ENCODE results near the gene MICAL2.

The MICAL2 gene

DNA sequence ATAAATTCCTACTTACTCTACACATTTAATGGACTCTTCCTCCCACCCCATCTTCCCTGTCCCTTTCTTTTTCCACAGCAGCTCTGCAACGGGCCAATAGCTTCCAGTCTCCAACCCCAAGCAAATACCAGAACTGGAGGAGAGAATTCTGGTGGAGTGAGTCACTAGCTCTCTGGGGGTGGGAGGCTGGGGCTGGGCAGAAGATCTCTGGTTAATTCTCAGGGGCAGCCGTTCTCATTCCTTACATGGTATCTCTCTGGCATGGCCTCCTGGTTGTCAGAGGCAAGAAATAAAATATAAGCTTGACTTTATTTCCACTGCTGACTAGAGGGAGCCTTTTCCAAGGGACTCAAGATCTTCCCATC lies 176.6 kb downstream of the MICAL2 start:
- DNase-seq (ENCODE audit: low read depth in 2 of 2): no peak

DNA sequence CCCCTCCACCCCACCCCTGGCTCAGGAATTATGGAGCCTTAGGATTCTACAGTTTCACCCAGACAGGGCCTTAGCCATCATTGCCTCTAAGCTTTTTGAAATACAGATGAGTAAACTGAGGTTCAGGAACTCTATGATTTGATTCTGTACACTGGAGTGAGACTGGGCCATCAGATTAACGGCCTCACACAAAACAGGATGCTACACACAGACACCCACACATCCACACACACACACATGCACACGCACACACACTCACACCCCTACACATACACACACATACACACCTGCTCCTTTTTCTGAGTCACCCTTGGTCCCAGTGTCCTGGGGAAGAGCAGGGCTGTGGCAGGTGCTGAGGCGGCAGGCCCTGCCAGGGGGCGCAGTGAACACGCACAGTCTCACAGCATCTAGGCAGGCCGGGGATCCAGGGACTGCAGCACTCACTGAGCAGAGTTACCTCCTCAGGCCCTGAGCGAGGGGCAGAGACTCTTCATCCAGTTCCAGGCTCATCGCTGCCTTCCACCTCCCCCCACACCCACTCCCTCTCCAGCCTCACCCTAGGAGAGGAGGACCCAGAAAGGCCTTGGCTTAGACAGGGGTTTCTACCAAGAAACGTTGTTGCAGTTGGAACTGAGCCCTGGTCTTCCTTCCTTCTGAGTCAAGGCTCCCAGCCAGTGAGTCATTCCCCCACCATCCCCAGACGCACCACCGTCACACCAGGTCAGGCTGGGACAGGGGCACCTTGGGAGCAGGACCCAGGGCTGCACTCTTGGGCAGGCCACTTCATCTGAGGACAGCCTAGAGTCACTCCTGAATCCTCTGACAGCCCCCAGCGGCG lies 177.2 kb downstream of the MICAL2 start:
- no peak for DNase-seq (ENCODE audit: low read depth in 2 of 2)

GRCh38 chr11:12288212-12288930 lies 178.0 kb downstream of the MICAL2 start:
- peak; percentile 18 to 22 for DNase-seq (ENCODE audit: low read depth in 2 of 2)

DNA sequence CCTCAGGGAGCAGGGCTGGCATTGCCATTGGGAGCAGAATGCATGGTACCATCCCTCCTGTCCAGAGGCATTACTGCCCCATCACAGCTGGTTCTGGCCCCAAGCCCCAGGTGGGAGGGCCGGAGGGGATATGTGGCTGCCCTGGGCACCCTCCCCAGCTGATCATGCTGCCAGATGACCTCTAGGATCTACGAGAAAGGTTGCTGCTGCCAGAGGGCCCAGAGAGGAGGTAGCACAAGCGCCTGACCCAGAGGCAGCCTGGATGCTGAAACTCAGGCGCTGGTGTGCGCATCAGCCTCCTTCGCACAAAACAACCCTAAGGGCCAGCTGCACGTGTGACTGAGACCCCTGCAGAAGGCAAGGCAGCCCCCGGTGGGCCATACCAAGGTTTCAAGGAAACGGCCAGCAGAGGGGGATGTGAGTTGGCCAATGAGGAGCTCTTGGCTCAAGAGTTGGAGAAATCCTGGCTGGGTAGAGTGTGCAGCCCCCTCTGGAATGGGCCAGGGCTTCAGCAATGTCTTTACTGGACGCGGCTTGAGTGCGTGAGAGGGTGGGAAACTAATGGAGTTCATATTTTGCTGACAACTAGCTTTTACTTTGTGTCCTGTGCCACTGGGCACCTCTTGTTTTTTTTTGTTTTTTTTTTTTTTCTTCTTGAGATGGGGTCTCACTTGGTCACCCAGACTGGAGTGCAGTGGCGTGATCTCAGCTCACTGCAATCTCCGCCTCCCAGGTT lies 178.7 kb downstream of the MICAL2 start:
- DNase-seq (ENCODE audit: low read depth in 2 of 2): no peak

DNA sequence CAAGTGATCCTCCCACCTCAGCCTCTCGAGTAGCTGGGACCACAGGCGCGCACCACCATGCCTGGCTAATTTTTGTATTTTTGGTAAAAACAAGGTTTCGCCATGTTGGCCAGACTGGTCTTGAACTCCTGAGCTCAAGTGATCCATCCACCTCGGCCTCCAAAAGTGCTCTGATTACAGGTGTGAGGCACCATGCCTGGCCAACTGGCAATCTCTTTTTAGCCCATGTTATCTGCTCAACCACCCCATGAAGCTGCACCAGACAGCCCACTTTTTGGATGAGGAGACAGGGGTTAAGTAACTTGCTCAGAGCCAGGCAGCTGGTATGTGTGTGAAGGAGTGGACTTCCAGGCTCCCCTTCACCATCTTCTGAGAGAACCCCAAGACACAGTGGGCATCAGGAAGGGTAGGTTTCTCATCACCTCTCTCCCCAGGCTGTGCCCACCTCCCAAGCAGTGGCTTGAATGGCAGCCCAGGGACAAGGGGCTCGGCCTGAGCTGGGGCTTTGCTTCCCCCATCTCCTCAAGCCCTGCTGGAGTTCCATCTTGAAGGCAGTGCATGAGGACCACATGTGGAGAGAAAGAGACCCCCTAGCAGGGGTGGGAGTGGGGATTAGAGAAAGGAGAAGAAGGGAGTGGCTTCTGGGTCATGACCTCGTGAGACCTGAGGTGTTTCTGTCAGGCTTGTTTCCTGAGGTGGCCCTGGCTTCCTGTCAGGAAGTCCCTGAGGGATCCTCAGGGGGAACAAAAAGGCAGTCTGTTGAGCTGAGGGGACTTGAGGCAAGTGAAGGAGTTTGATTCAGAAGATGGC lies 179.5 kb downstream of the MICAL2 start:
- no peak for DNase-seq (ENCODE audit: low read depth in 2 of 2)

DNA sequence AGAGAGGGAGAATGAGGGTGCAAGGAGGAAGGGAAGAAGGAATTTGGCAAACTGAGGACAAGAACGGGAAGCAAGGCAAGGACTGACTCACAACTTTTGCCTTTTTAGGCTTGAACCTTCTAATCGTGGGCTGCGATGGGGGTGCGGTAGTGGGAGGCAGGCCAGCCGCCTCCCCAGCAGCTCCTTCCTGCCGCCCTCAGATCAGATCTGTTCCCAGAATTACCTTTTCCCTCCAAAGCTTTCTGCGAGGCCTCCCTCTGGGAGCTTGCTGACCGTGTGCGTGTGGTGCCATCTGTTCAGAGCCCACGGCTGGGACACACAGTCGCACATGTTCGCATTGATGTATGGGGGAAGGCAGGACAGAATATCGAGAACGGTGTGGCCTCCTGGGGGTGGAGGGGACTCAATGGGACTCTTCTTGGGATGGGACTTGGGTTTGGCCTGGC lies 180.1 kb downstream of the MICAL2 start:
- DNase-seq (ENCODE audit: low read depth in 2 of 2): no peak

DNA sequence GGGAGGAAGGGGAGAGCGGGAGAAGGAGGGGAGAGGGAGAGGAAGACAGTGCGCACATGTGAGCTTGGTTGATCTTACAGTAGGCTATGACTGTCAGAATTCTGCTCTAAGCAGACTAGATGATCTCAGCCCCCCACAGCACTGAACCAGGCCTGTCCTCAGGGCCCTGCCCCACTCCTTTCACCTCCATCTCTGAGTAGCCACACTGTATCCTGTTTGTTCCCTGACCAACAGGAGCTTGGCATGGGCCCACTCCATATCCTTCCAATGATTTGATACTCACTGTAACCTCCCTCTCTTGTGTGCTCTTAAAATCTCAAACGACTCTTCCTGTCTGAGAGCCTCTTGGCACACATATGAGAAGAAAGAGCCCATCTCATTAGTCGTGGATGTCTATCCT lies 180.9 kb downstream of the MICAL2 start:
- DNase-seq (ENCODE audit: low read depth in 2 of 2): no peak

GRCh38 chr11:12291766-12292165 lies 181.4 kb downstream of the MICAL2 start:
- DNase-seq (ENCODE audit: low read depth in 2 of 2): no peak

DNA sequence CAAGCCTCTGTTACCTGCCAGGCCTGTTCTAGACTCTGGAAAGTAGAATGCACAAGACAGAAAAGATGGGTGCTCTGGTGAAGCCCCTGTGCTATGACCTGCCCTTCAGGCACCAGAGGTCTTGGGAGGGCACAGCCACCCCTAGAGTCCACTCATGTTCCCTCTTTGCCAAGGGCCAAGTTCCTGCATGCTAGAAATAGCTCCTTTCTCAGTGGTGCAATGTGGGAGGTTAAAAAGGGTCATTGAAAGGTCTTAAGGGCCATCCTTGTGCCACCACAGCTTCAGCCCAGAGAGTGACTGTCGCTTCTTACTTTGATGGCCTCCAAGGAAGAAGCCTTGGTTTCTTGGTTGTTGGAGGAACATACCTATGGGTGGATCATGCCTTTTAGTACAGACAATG lies 182.4 kb downstream of the MICAL2 start:
- no peak for DNase-seq (ENCODE audit: low read depth in 2 of 2)

- DNase-seq (ENCODE audit: low read depth in 2 of 2): no peak
Observed at GRCh38 chr11:12293486-12293885, 183.1 kb downstream of the MICAL2 start.

DNA sequence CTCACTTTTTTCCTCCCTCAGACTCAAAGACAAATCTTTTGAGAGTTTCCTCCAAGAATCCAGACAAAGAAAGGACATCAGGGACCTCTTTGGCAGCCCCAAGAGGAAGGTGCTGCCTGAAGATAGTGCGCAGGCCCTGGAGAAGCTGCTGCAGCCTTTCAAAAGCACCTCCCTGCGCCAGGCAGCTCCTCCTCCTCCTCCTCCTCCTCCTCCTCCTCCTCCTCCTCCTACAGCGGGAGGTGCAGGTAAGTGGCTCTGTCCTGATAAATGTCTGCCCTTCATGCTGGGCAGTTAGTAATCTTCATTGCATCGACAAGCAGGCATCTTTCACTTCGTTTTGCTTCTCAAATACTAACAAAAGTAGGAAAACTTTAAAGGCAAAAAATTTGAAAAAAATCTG lies 184.2 kb downstream of the MICAL2 start:
- no peak for DNase-seq (ENCODE audit: low read depth in 2 of 2)

GRCh38 chr11:12295943-12296342 lies 185.6 kb downstream of the MICAL2 start:
- DNase-seq (ENCODE audit: low read depth in 2 of 2): no peak

- DNase-seq (ENCODE audit: low read depth in 2 of 2): no peak
Observed at GRCh38 chr11:12298610-12299009, 188.2 kb downstream of the MICAL2 start.

DNA sequence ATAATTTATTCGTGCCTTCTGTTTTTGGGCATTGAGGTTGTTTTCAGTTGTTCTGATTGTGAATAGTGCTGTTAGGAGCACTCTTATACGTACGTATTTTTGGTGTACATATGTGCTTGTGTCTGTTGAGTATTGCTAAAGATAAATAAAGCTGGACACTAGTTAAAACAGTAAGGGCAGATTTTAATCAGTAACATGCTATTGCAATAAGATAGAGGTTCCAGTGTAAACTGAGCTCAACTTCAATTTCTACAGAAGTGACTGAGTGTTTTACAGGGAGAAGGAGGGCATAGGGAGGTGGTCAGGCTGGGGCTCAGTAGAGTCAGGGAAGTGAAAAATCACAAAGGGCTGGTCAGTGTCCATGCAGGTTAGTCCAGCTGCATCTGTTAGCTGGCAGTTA lies 191.0 kb downstream of the MICAL2 start:
- DNase-seq (ENCODE audit: low read depth in 2 of 2): no peak

DNA sequence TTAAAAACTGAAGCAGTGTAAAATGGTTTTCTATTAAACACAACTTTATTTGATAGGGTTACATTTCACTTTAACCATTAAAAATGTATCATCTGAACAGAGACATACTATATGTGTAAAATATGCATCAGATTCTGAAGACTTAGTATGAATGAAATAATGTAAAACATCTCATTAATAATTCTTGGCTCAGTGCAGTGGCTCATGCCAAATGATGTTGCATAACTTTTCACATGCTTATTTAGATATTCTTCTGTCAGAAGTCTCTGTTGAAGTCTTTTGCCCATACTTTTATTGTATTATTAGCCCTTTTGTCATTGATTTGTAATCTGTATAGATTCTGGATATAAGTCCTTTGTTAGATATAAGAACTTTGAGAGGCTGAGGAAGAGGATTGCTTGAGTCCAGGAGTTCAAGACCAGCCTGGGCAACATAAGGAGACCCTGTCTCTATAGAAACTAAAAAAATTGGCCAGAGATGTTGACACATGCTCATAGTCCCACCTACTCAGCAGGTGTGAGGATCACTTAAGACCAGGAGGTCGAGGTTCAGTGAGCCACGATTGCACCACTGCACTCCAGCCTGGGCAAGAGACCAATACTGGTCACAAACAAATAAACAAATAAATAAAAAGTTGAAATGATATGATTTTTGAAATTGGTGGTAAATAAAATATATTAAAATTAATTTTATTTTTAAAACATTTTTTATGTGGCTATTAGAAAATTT lies 193.2 kb downstream of the MICAL2 start:
- DNase-seq (ENCODE audit: low read depth in 2 of 2): no peak

GRCh38 chr11:12306830-12307229 lies 196.4 kb downstream of the MICAL2 start:
- DNase-seq (ENCODE audit: low read depth in 2 of 2): no peak

GRCh38 chr11:12312132-12312531 lies 201.7 kb downstream of the MICAL2 start:
- no peak for DNase-seq (ENCODE audit: low read depth in 2 of 2)
